Upper lobe of left lung (tissue), 6 donors: ENCODE data around the gene EIF4G3. TPM values are rescaled to one million over a fixed set of nuclear protein-coding genes. Genes with fewer than 3 reads are reported as not detected.
A peak's percentile ranks its signal among the peaks of the same experiment; 100 is the strongest.
"Not testable (repeated sequence)": the region's sequence is repeated elsewhere in the genome, so short reads cannot be mapped to it uniquely, and the experiment has no call there.

Source experiments
- ATAC-seq, 2 donors: fragments of 200-7000 bp; cut with Tn5 transposase; one replicate each; pipeline ENCODE4 v1.9.1; 2022; ENCODE audit warnings: mild to moderate bottlenecking in 2 of 2, moderate library complexity in 2 of 2; ENCODE audit not compliant: low FRiP score in 2 of 2
- DNase-seq, 2 donors: peaks; one replicate each; pipeline ENCODE4 v3.0.0-alpha.2; 2019 to 2020
- H3K27ac ChIP-seq, 4 donors: fragments of 200-600 bp; sonication (generic); one replicate each; pipeline ENCODE4 v1.5.1; 2016 to 2019
- H3K27me3 ChIP-seq, 4 donors: fragments of 200-600 bp; sonication (generic); one replicate each; pipeline ENCODE4 v1.5.1; 2017 to 2019
- H3K36me3 ChIP-seq, 4 donors: fragments of 200-600 bp; sonication (generic); one replicate each; pipeline ENCODE4 v1.5.1; 2016 to 2019
- H3K4me1 ChIP-seq, 4 donors: fragments of 200-600 bp; sonication (generic); one replicate each; pipeline ENCODE4 v1.5.1; 2018 to 2019
- H3K4me3 ChIP-seq, 4 donors: fragments of 200-600 bp; sonication (generic); one replicate each; pipeline ENCODE4 v1.5.1; 2017 to 2019; ENCODE audit warnings: mild to moderate bottlenecking in 2 of 4, moderate library complexity in 1 of 4
- H3K9me3 ChIP-seq, 4 donors: fragments of 200-600 bp; sonication (generic); one replicate each; pipeline ENCODE4 v1.5.1; 2018 to 2019
- EP300 ChIP-seq, 4 donors: sonication (generic); formaldehyde crosslinking; IDR thresholded peaks; one replicate each; pipeline ENCODE4 v1.5.1; 2017; ENCODE audit warnings: antibody characterized with exemption in 4 of 4, control low read depth in 2 of 4
- POLR2A ChIP-seq, 4 donors: fragments of 450-650 bp; IDR thresholded peaks; one replicate each; pipeline ENCODE4 v1.5.1; 2016 to 2017; ENCODE audit warnings: antibody characterized with exemption in 4 of 4, mild to moderate bottlenecking in 2 of 4
- POLR2AphosphoS5 ChIP-seq, 2 donors: sonication (generic); formaldehyde crosslinking; IDR thresholded peaks; one replicate each; pipeline ENCODE4 v1.5.1; 2017; ENCODE audit warnings: antibody characterized with exemption in 2 of 2
- WGBS, 2 donors: methylation state at CpG; one replicate each; pipeline ENCODE4 v1.1.5; 2017 to 2018; 5-methylcytosine and 5-hydroxymethylcytosine counted together
- total RNA-seq, 6 donors: library from RNA; depleted of rRNA in 4 of 6; stranded (reverse); fragments of >200 nt in 4 of 6; gene quantifications; one replicate each; pipeline versions ENCODE4 v1.1.0 to v1.2.1, GENCODE V29; 2016 to 2021
- TF ChIP-seq, protein P1 (sequence below), 6 experiments: fragments of 450-650 bp in 4 of 6; fragments of 200-600 bp in 2 of 6; sonication (generic) in 2 of 6; IDR thresholded peaks; one replicate each; pipeline ENCODE4 v1.5.1; 2016 to 2019; ENCODE audit warnings: antibody characterized with exemption in 6 of 6
- donor health status: DM: no; HTN: no; CAD: no; lungs with moderate emphysema.
- donor health status: DM: no; HTN: yes; CAD: no; lungs with severe emphysema.

The EIF4G3 gene
- total RNA-seq, 6 donors from 2014 or later: 23.7 to 75.4 (median 38.3) TPM

GRCh38 chr1:20793236-20793635 lies 383.5 kb downstream of the EIF4G3 start:
- ATAC-seq: no peak
- Histone ChIP-seq H3K9me3 (no peaks in the 10 kb centered on the region), H3K4me1 (peaks cover under 1 to 2% (median under 1%) of the 10 kb centered on the region in 4 donors), H3K36me3 (no peaks in the 10 kb centered on the region), H3K4me3 (no peak overlapping the region), H3K27me3 (no peaks in the 10 kb centered on the region), H3K27ac (no peak overlapping the region)
- 93 to 94% methylated on average over 4 of the region's 4 CpGs for WGBS, 2 donors
- TF ChIP-seq, protein P1, sequence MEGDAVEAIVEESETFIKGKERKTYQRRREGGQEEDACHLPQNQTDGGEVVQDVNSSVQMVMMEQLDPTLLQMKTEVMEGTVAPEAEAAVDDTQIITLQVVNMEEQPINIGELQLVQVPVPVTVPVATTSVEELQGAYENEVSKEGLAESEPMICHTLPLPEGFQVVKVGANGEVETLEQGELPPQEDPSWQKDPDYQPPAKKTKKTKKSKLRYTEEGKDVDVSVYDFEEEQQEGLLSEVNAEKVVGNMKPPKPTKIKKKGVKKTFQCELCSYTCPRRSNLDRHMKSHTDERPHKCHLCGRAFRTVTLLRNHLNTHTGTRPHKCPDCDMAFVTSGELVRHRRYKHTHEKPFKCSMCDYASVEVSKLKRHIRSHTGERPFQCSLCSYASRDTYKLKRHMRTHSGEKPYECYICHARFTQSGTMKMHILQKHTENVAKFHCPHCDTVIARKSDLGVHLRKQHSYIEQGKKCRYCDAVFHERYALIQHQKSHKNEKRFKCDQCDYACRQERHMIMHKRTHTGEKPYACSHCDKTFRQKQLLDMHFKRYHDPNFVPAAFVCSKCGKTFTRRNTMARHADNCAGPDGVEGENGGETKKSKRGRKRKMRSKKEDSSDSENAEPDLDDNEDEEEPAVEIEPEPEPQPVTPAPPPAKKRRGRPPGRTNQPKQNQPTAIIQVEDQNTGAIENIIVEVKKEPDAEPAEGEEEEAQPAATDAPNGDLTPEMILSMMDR (IDR thresholded peaks at IDR 0.05): no peak
- TF ChIP-seq POLR2A (IDR thresholded peaks at IDR 0.05): no peak
- no peak for TF ChIP-seq EP300 (IDR thresholded peaks at IDR 0.05)
- no peak for TF ChIP-seq POLR2AphosphoS5 (IDR thresholded peaks at IDR 0.05)
- DNase-seq: no peak

DNA sequence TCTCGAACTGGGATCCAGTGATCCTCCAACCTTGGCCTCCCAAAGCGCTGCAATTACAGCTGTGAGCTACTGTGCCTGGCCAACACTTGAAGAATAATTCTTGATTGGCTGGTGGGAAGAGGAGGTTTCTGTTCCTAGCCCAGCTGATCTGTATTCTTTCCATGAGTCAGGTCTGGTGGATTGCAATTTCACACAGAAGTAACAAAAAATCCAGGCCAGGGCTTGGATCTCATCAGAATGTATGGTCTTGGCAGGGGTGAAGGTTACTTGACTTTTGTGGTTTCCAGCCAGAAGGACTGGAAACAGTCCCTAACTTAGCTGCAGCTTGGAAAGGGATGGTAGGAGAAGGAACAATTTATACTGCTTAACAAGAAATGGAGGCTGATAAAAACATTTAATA lies 384.5 kb downstream of the EIF4G3 start:
- no peaks in the 10 kb centered on the region for H3K27me3 ChIP-seq
- TF ChIP-seq POLR2AphosphoS5 (IDR thresholded peaks at IDR 0.05) (no peak), EP300 (IDR thresholded peaks at IDR 0.05) (no peak), POLR2A (IDR thresholded peaks at IDR 0.05) (no peak)
- TF ChIP-seq, protein P1 (IDR thresholded peaks at IDR 0.05): no peak
- 80 to 83% methylated on average over 1 to 2 of the region's 2 CpGs for WGBS, 2 donors
- no peak for DNase-seq
- no peak overlapping the region for H3K27ac ChIP-seq
- H3K4me3 ChIP-seq: no peak overlapping the region
- no peak for ATAC-seq
- H3K9me3 ChIP-seq: no peaks in the 10 kb centered on the region
- peaks cover 2 to 7% (median 5%) of the 10 kb centered on the region in 4 donors for H3K4me1 ChIP-seq
- no peaks in the 10 kb centered on the region for H3K36me3 ChIP-seq

DNA sequence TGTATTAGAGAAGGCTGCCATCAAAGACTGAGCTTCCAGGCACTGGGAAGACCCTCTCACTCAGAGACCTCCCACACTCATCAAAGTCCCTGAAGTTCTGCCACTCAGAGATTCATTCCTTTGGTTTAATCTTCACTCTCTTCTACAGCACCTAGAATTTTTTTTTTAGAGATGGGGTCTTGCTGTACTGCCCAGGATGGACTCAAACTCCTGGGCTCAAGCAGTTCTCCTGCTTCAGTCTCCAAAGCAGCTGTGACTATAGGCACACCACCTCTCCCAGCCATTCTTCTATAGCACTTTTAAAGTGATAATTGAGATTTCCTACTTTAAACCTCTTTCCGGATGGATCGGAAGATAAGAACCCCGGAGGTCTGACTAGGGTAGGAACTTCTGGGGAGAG lies 385.9 kb downstream of the EIF4G3 start:
- H3K27me3 ChIP-seq: no peaks in the 10 kb centered on the region
- 79 to 86% methylated on average over 3 of the region's 3 CpGs for WGBS, 2 donors
- TF ChIP-seq POLR2A (IDR thresholded peaks at IDR 0.05) (no peak), EP300 (IDR thresholded peaks at IDR 0.05) (no peak), POLR2AphosphoS5 (IDR thresholded peaks at IDR 0.05) (no peak)
- TF ChIP-seq, protein P1 (IDR thresholded peaks at IDR 0.05): no peak
- peaks cover 2 to 7% (median 5%) of the 10 kb centered on the region in 4 donors for H3K4me1 ChIP-seq
- no peak overlapping the region for H3K4me3 ChIP-seq
- no peaks in the 10 kb centered on the region for H3K9me3 ChIP-seq
- no peak for ATAC-seq
- DNase-seq: no peak
- no peak overlapping the region for H3K27ac ChIP-seq
- no peaks in the 10 kb centered on the region for H3K36me3 ChIP-seq

- not testable (repeated sequence) for H3K27ac ChIP-seq, ATAC-seq, H3K36me3 ChIP-seq, DNase-seq, H3K9me3 ChIP-seq, H3K27me3 ChIP-seq, H3K4me3 ChIP-seq
- H3K4me1 ChIP-seq: peaks cover 12 to 18% (median 16%) of the 10 kb centered on the region in 4 donors
- WGBS, 2 donors: 93 to 97% methylated on average over 8 to 9 of the region's 9 CpGs
Measured at GRCh38 chr1:20789598-20789997, 387.1 kb downstream of the EIF4G3 start.

DNA sequence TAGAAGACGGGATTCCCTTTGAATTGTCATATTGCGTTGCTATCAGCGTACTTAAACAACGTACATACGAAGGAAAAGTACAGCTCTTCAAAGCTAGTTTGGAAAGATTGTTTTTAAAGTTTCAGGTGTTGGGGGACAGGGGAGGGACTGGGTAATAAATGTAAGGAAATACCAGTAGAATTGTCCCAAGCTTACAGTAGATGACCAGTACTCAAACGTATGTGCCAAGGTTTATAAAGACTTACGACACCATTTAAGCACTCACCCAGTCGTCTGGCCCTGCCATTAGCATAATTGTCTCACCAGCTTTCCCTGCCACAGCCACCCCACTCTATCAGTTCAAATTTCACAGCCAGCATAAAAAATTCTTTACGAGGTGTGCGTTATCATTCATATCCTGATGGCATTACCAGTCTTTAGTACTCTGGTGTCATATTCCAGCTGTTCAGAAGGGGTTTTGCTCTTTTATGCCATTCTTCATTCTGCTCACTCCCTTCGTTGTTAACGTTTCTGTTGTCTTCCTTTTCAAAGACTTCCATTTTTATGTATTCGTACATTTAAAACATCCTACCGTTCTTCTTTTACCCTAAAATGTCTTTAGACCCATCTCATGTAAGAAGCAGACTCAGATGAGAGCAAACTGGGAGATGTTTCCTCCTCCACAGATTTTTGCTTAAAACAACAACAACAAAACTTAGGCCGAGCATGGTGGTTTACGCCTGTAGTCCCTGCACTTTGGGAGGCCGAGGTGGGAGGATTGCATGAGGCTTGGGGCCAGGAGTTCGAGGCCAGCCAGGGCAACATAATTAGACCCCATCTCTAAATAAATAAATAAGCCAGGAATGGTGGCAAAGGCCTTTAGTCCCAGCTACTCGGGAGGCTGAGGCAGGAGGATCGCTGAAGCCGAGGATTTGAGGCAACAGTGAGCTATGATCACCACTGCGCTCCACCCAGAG lies 388.6 kb downstream of the EIF4G3 start:
- Histone ChIP-seq H3K27me3 (no peaks in the 10 kb centered on the region), H3K4me3 (peak overlapping the region; percentile 8 to 97 (median 84)), H3K27ac (peak overlapping the region; percentile 94 to 100 (median 96)), H3K4me1 (peaks cover 13 to 33% (median 28%) of the 10 kb centered on the region in 4 donors), H3K9me3 (no peaks in the 10 kb centered on the region), H3K36me3 (no peaks in the 10 kb centered on the region)
- peak in 1 of 2 donors; percentile 30 for DNase-seq
- peak in 1 of 2 donors; percentile 18 for ATAC-seq
- WGBS, 2 donors: 45 to 47% methylated on average over 22 of the region's 22 CpGs
- TF ChIP-seq POLR2AphosphoS5 (IDR thresholded peaks at IDR 0.05) (no peak), EP300 (IDR thresholded peaks at IDR 0.05) (no peak), POLR2A (IDR thresholded peaks at IDR 0.05) (no peak)
